Left lung (tissue), 14 donors: ENCODE results near the gene HSPBP1. TPM values are rescaled to one million over a fixed set of nuclear protein-coding genes. Genes with fewer than 3 reads are reported as not detected.
"Not testable (repeated sequence)": the region's sequence is repeated elsewhere in the genome, so short reads cannot be mapped to it uniquely, and the experiment has no call there.

Experiments
- ATAC-seq: fragments of 200-7000 bp; cut with Tn5 transposase; one replicate; pipeline ENCODE4 v1.9.1; 2020; ENCODE audit warnings: moderate library complexity
- DNase-seq, 4 donors: peaks; one replicate each; pipeline ENCODE4 v3.0.0-alpha.2; 2013 to 2020
- H3K27ac ChIP-seq, 2 donors: fragments of 200-600 bp; sonication (generic) in 1 of 2; one replicate each; pipeline versions ENCODE4 v1.5.0 to v1.8.0; 2020 to 2021
- H3K27me3 ChIP-seq, 2 donors: fragments of 200-600 bp; sonication (generic) in 1 of 2; one replicate each; pipeline versions ENCODE4 v1.5.0 to v1.8.0; 2020 to 2021
- H3K36me3 ChIP-seq, 2 donors: fragments of 200-600 bp; sonication (generic) in 1 of 2; one replicate each; pipeline versions ENCODE4 v1.5.0 to v1.8.0; 2020 to 2021
- H3K4me1 ChIP-seq, 2 donors: fragments of 200-600 bp; one replicate each; pipeline ENCODE4 v1.8.0; 2021
- H3K4me3 ChIP-seq, 2 donors: fragments of 200-600 bp; sonication (generic) in 1 of 2; one replicate each; pipeline versions ENCODE4 v1.5.0 to v1.8.0; 2020 to 2021; ENCODE audit warnings: mild to moderate bottlenecking in 1 of 2
- H3K9me3 ChIP-seq, 2 donors: fragments of 200-600 bp; sonication (generic) in 1 of 2; one replicate each; pipeline versions ENCODE4 v1.5.0 to v1.8.0; 2020 to 2021
- CTCF ChIP-seq, 2 donors: fragments of 200-600 bp; sonication (generic) in 1 of 2; IDR thresholded peaks; one replicate each; pipeline versions ENCODE4 v1.5.0 to v1.8.0; 2021; ENCODE audit warnings: antibody characterized with exemption in 2 of 2
- intact Hi-C, 2 donors: fragments of 100-400 bp; cut with DNase I; formaldehyde crosslinking; loops; one replicate each; pipeline versions ENCODE4 v1.11.2 to v1.14.2; 2022
- long read RNA-seq, 12 donors: library from polyadenylated mRNA in 2 of 12; unstranded in 2 of 12; transcript quantifications; one replicate each; pipeline ENCODE4 v2.0.0 and lab custom pipeline, GENCODE V29; 2019 to 2026
- polyA plus RNA-seq, 6 donors: library from polyadenylated mRNA; unstranded; fragments of 120-200 nt; gene quantifications; one replicate each; pipeline ENCODE4 v1.2.1, GENCODE V29; 2013; ENCODE audit not compliant: insufficient read length in 6 of 6
- total RNA-seq, 2 donors: library from RNA; stranded (reverse); fragmentation: NEBNext Ultra II Directional; extraction: Animal tissue kit (Norgen Biotek cat#: 25700); gene quantifications; one replicate each; pipeline ENCODE4 v1.2.1, GENCODE V29; 2021
- donor health status: DM: no; HTN: yes; CAD: no.
- donor health status: DM: no; HTN: no; CAD: no.

Gene HSPBP1, protein sequence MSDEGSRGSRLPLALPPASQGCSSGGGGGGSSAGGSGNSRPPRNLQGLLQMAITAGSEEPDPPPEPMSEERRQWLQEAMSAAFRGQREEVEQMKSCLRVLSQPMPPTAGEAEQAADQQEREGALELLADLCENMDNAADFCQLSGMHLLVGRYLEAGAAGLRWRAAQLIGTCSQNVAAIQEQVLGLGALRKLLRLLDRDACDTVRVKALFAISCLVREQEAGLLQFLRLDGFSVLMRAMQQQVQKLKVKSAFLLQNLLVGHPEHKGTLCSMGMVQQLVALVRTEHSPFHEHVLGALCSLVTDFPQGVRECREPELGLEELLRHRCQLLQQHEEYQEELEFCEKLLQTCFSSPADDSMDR
- total RNA-seq (10 to 100 TPM; 23.8 to 31.0 TPM), polyA plus RNA-seq (10 to 100 TPM; 23.7 to 38.4 (median 30.5) TPM)
- long read RNA-seq, donor 1, transcript HSPBP1-202 (8 exons, 1,572 nt) = major isoform, 13 of 25 reads
- long read RNA-seq, donor 1, partial matches to known transcripts = 5 of 25 reads
- long read RNA-seq, donor 1, other reads (novel, unspliced or antisense) = 0 of 25 reads
- long read RNA-seq, donor 2, partial matches to known transcripts = 10 of 16 reads
- long read RNA-seq, donor 2, other reads (novel, unspliced or antisense) = 0 of 16 reads
- long read RNA-seq, donor 3, transcript HSPBP1-202 (8 exons, 1,572 nt) = major isoform, 8 of 10 reads
- long read RNA-seq, donor 3, partial matches to known transcripts = 0 of 10 reads
- long read RNA-seq, donor 3, other reads (novel, unspliced or antisense) = 0 of 10 reads
- long read RNA-seq, donor 4, transcript HSPBP1-202 (8 exons, 1,572 nt) = major isoform, 20 of 41 reads
- long read RNA-seq, donor 4, partial matches to known transcripts = 6 of 41 reads
- long read RNA-seq, donor 4, other reads (novel, unspliced or antisense) = 14 of 41 reads
- long read RNA-seq, donor 5, transcript HSPBP1-202 (8 exons, 1,572 nt) = major isoform, 8 of 12 reads
- long read RNA-seq, donor 5, partial matches to known transcripts = 0 of 12 reads
- long read RNA-seq, donor 5, other reads (novel, unspliced or antisense) = 0 of 12 reads
- long read RNA-seq, donor 6, transcript HSPBP1-202 (8 exons, 1,572 nt) = major isoform, 15 of 17 reads
- long read RNA-seq, donor 6, partial matches to known transcripts = 0 of 17 reads
- long read RNA-seq, donor 6, other reads (novel, unspliced or antisense) = 0 of 17 reads
- long read RNA-seq, donor 7, transcript HSPBP1-202 (8 exons, 1,572 nt) = major isoform, 5 of 9 reads
- long read RNA-seq, donor 7, partial matches to known transcripts = 0 of 9 reads
- long read RNA-seq, donor 7, other reads (novel, unspliced or antisense) = 0 of 9 reads
- long read RNA-seq, donor 8, transcript HSPBP1-202 (8 exons, 1,572 nt) = major isoform, 6 of 9 reads
- long read RNA-seq, donor 8, partial matches to known transcripts = 0 of 9 reads
- long read RNA-seq, donor 8, other reads (novel, unspliced or antisense) = 0 of 9 reads
- long read RNA-seq, donor 9, partial matches to known transcripts = 0 of 1 reads
- long read RNA-seq, donor 9, other reads (novel, unspliced or antisense) = 0 of 1 reads
- long read RNA-seq, donor 10, transcript HSPBP1-202 (8 exons, 1,572 nt) = major isoform, 35 of 68 reads
- long read RNA-seq, donor 10, partial matches to known transcripts = 1 of 68 reads
- long read RNA-seq, donor 10, other reads (novel, unspliced or antisense) = 29 of 68 reads
- long read RNA-seq, donor 11 = 0 reads
- long read RNA-seq, donor 12, transcript HSPBP1-202 (8 exons, 1,572 nt) = major isoform, 10 of 13 reads
- long read RNA-seq, donor 12, partial matches to known transcripts = 0 of 13 reads
- long read RNA-seq, donor 12, other reads (novel, unspliced or antisense) = 0 of 13 reads

DNA sequence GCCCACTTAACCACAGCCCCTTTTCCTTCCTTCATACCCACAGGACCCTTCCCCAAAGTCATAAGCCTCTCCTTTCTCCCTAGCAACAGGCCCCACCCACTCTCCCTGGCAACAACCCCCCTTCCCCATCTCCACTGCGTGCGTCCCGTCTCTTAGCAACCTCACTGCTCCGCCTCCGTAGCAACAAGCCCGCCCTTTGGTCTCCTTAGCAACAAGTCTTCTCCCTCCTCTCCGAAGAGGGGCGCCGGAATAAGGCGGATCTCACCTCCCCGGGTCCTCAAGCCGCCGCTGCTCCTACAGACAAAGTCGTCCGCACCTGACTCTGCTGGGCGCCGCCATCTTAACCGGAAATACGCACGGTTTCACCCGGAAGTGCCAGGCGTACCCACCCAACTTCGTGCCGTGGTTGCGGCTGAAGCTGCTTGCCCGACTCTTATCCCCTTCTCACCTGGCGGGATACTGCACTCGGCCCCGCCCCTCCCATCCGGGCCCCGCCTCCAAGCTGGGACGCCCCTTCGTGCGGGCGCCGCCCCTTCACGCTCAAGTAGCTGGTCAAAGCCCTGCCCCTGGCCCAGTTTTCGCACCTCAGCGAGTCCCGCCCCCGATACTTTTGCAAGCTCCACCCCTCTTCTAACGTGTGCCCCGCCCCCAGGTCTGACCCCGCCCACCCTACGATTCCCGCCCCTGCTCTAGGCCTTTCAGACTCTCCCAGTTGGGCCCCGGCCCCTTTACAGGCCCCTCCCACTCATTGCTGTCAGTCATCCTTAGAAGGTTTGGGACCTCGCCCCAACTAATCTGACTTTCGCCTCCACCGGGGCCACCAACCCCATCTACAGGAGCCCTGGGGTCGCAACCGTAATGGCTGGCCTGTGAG is at the start of gene HSPBP1:
Gene HSPBP1, minus strand, starts transcription at position 341 of the 874 bp plus-strand sequence. CDS start 502 bp downstream, outside the sequence.
- H3K27ac ChIP-seq = peak within 1 kb of the TSS; percentile 65 to 83
- TF ChIP-seq CTCF (IDR thresholded peaks at IDR 0.05) = no peak
- peak within 1 kb of the TSS; percentile 63 to 75 for H3K4me3 ChIP-seq
- peaks cover 0 to 25% of the 10 kb centered on the region in 2 donors for H3K36me3 ChIP-seq
- intact Hi-C loops = no loop called here
- peaks cover 8 to 16% of the 10 kb centered on the region in 2 donors for H3K4me1 ChIP-seq
- peaks cover 0 to 30% of the 10 kb centered on the region in 2 donors for H3K27me3 ChIP-seq
- DNase-seq (peak; percentile 91 to 96 (median 94)), ATAC-seq (peak; percentile 96)
- H3K9me3 ChIP-seq = no peaks in the 10 kb centered on the region

DNA sequence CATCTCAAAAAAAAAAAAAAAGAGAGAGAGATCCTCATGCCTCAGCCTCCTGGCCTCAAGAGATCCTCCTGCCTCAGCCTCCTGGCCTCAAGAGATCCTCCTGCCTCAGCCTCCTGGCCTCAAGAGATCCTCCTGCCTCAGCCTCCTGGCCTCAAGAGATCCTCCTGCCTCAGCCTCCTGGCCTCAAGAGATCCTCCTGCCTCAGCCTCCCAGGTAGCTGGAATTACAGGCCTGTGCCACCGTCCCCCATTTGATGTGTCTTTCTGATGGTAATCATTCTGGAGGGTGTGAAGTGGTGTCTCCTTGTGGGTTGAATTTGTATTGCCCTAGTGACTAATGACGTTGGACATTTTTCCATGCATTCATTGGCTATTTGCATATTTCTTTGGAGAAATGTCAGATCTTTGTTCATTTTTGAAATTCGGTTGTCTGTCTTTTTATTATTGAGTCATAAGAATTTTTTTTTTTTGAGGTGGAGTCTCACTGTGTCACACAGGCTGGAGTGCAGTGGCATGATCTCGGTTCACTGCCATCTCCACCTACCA is 48.9 kb upstream of the HSPBP1 start:
- H3K36me3 ChIP-seq, H3K9me3 ChIP-seq, H3K4me3 ChIP-seq, H3K27ac ChIP-seq, ATAC-seq, intact Hi-C loops, DNase-seq: not testable (repeated sequence)
- peaks cover 0 to 40% of the 10 kb centered on the region in 2 donors for H3K4me1 ChIP-seq
- peaks cover 0 to 19% of the 10 kb centered on the region in 2 donors for H3K27me3 ChIP-seq

GRCh38 chr19:55325172-55325571 is 45.3 kb upstream of the HSPBP1 start, which contains the start of gene TMEM150B:
Gene TMEM150B (minus strand): TSS chr19:55325341. CDS start chr19:55321036, 4,305 bp downstream.
- ATAC-seq (peak; percentile 29), DNase-seq (peak in 1 of 4 donors; percentile 66)
- H3K36me3 ChIP-seq = peaks cover 0 to 2% of the 10 kb centered on the region in 2 donors
- no peaks in the 10 kb centered on the region for H3K9me3 ChIP-seq
- peaks cover 0 to 15% of the 10 kb centered on the region in 2 donors for H3K27me3 ChIP-seq
- H3K4me1 ChIP-seq = peaks cover 0 to 39% of the 10 kb centered on the region in 2 donors
- peak within 1 kb of the TSS; percentile 69 to 73 for H3K27ac ChIP-seq
- H3K4me3 ChIP-seq = peak within 1 kb of the TSS in 1 of 2 donors; percentile 35
- no peak for TF ChIP-seq CTCF (IDR thresholded peaks at IDR 0.05)
- intact Hi-C loops = no loop called here

GRCh38 chr19:55324662-55325061 is 44.8 kb upstream of the HSPBP1 start:
- no peak for TF ChIP-seq CTCF (IDR thresholded peaks at IDR 0.05)
- DNase-seq (no peak), ATAC-seq (no peak)
- Histone ChIP-seq H3K4me3 (peak overlapping the region in 1 of 2 donors; percentile 35), H3K27me3 (peaks cover 0 to 20% of the 10 kb centered on the region in 2 donors), H3K27ac (peak overlapping the region; percentile 69 to 73), H3K9me3 (no peaks in the 10 kb centered on the region), H3K4me1 (peaks cover 0 to 34% of the 10 kb centered on the region in 2 donors), H3K36me3 (peaks cover 0 to 8% of the 10 kb centered on the region in 2 donors)
- intact Hi-C loops = no loop called here
